K562 (cell line): ENCODE measurements around the gene DPP3. TPM values are rescaled to one million over a fixed set of nuclear protein-coding genes. Genes with fewer than 3 reads are reported as not detected.

ENCODE experiments used
- ATAC-seq: fragments of 200-7000 bp; cut with Tn5 transposase; 3 replicates; pipeline ENCODE4 v1.9.1; 2020; ENCODE audit warnings: moderate library complexity
- BruUV-seq: library from RNA; stranded (reverse); fragments of 400-500 nt; replicated peaks from 2 replicates; lab custom pipeline; 2021; lab: Mats Ljungman, UMichigan
- CTCF ChIA-PET: fragments of 300-600 bp; formaldehyde crosslinking; extraction: SDS; loops from one replicate; lab custom pipeline; 2021; ENCODE audit warnings: low intra/inter-chr PET ratio; lab: Yijun Ruan, JAX
- POLR2A ChIA-PET: fragments of 300-600, 350-650 bp; sonication (Branson Sonifier 250); formaldehyde crosslinking; extraction: SDS; loops from one replicate; lab custom pipeline; 2021; ENCODE audit warnings: antibody characterized with exemption, inconsistent platforms; lab: Yijun Ruan, JAX
- DNase-seq, 4 experiments: peaks; one replicate each; pipeline versions ENCODE4 v3.0.0 to v3.0.0-alpha.2; 2011 to 2018; ENCODE audit warnings: low spot score in 3 of 4, mixed read lengths in 3 of 4; ENCODE audit errors: extremely low read depth in 1 of 4
- FAIRE-seq: peaks from 2 replicates; lab custom pipeline; 2011; peaks lifted over from hg19 to GRCh38; lab: Jason Lieb, UNC
- H2AFZ ChIP-seq: 2 replicates; pipeline ENCODE4 v1.6.0; 2011; ENCODE audit warnings: low read depth, low read length, control low read depth, inconsistent platforms
- H3K27ac ChIP-seq: fragments of 200-600 bp; 3 replicates; pipeline ENCODE4 v1.8.0; 2011; ENCODE audit warnings: low read depth, mild to moderate bottlenecking, control low read depth, inconsistent platforms, low read length, moderate library complexity, mixed read lengths; ENCODE audit errors: extremely low read depth
- H3K27me3 ChIP-seq, 2 experiments: fragments of 300-600 bp in 1 of 2; 2 replicates in 1 of 2; 3 replicates in 1 of 2; pipeline versions ENCODE4 v1.6.0 to v1.8.0; 2011; ENCODE audit warnings: inconsistent platforms in 2 of 2, low read length in 2 of 2, mild to moderate bottlenecking in 1 of 2, mixed read lengths in 1 of 2, moderate library complexity in 1 of 2; ENCODE audit not compliant: control insufficient read depth in 2 of 2, insufficient read depth in 2 of 2
- H3K36me3 ChIP-seq: fragments of 300-600 bp; 3 replicates; pipeline ENCODE4 v1.8.0; 2011; ENCODE audit warnings: mild to moderate bottlenecking, low read length, inconsistent platforms; ENCODE audit not compliant: control insufficient read depth, insufficient read depth
- H3K4me1 ChIP-seq, 2 experiments: fragments of 200-600 bp in 1 of 2; replicated peaks in 1 of 2; 2 replicates in 1 of 2; 3 replicates in 1 of 2; pipeline versions ENCODE4 v1.5.1 to v1.8.0; 2011; ENCODE audit warnings: inconsistent platforms in 2 of 2, low read length in 2 of 2, mild to moderate bottlenecking in 1 of 2, mixed read lengths in 1 of 2, moderate library complexity in 1 of 2; ENCODE audit not compliant: control insufficient read depth in 2 of 2, insufficient read depth in 2 of 2
- H3K4me2 ChIP-seq: 2 replicates; pipeline ENCODE4 v1.6.1; 2011; ENCODE audit warnings: low read length, control low read depth, inconsistent platforms, mixed read lengths; ENCODE audit not compliant: insufficient read depth
- H3K4me3 ChIP-seq: fragments of 200-600 bp; sonication (generic), shearing (Covaris generic); 2 replicates; pipeline ENCODE4 v1.5.1; 2016; ENCODE audit warnings: control low read depth, inconsistent platforms
- H3K79me2 ChIP-seq: fragments of 200-600 bp; 3 replicates; pipeline ENCODE4 v1.8.0; 2011; ENCODE audit warnings: low read length, inconsistent platforms; ENCODE audit not compliant: control insufficient read depth, insufficient read depth
- H3K9ac ChIP-seq, 2 experiments: 2 replicates each; pipeline versions ENCODE4 v1.6.0 to v1.6.1; 2011; ENCODE audit warnings: low read depth in 2 of 2, low read length in 2 of 2, control low read depth in 1 of 2, inconsistent platforms in 1 of 2, mild to moderate bottlenecking in 1 of 2, mixed read lengths in 1 of 2; ENCODE audit not compliant: insufficient read depth in 1 of 2
- H3K9me1 ChIP-seq: one replicate; pipeline ENCODE4 v1.6.0; 2011; ENCODE audit warnings: inconsistent platforms, mild to moderate bottlenecking, low read length, moderate library complexity; ENCODE audit not compliant: control insufficient read depth, insufficient read depth
- H3K9me3 ChIP-seq: replicated peaks from 2 replicates; pipeline ENCODE4 v1.5.1; 2011; ENCODE audit warnings: low read depth, low read length, inconsistent platforms; ENCODE audit not compliant: control insufficient read depth, insufficient read depth
- H4K20me1 ChIP-seq: replicated peaks from 2 replicates; pipeline ENCODE4 v1.6.1; 2011; ENCODE audit warnings: low read length, inconsistent platforms, mixed read lengths; ENCODE audit not compliant: control insufficient read depth, insufficient read depth
- POLR2G ChIP-seq: fragments of 200-400 bp; formaldehyde crosslinking; IDR thresholded peaks from 2 replicates; pipeline ENCODE4 v1.6.1; 2017; ENCODE audit warnings: low read depth, mild to moderate bottlenecking, antibody characterized with exemption, low read length, moderate library complexity
- WGBS: fragments of 100-300 bp; shearing (Covaris generic); methylation state at CpG from one replicate; pipeline ENCODE4 v1.1.6; 2016; ENCODE audit warnings: low coverage, mixed read lengths; ENCODE audit not compliant: insufficient coverage; ENCODE audit errors: missing lambda C conversion rate; 5-methylcytosine and 5-hydroxymethylcytosine counted together
- in situ Hi-C: fragments of 300-500 bp; cut with MboI; formaldehyde crosslinking; loops from 4 replicates; pipeline ENCODE4 v1.15.0; 2018; ENCODE audit warnings: inconsistent platforms, mixed read lengths
- intact Hi-C: fragments of 100-400 bp; cut with micrococcal nuclease; formaldehyde crosslinking; loops from 2 replicates; pipeline ENCODE4 v1.14.2; 2022
- polyA plus RNA-seq, 8 experiments: library from polyadenylated mRNA; depleted of rRNA in 4 of 8; stranded (reverse) in 5 of 8; unstranded in 3 of 8; fragments of >200 nt; fragmentation: Nextera tagmentation in 2 of 8; fragmentation: Illumina TruSeq in 1 of 8; extraction: Ambion mirVana in 2 of 8; extraction: Trizol in 1 of 8; gene quantifications; 2 replicates each; pipeline versions ENCODE4 v1.2.1 to v1.2.3, GENCODE V29; 2011 to 2014; ENCODE audit warnings: inconsistent platforms in 1 of 8, missing spikeins in 1 of 8
- total RNA-seq, 7 experiments: library from RNA; depleted of rRNA in 6 of 7; stranded (reverse); fragments of >200 nt in 6 of 7; fragmentation: Illumina TruSeq in 2 of 7; extraction: Trizol in 2 of 7; gene quantifications; 2 replicates each; pipeline versions ENCODE4 v1.2.1 to v1.2.3, GENCODE V29; 2011 to 2021; ENCODE audit warnings: low replicate concordance in 1 of 7
- TF ChIP-seq, protein P1 (sequence below): IDR thresholded peaks from 3 replicates; pipeline ENCODE4 v1.6.1; 2011; ENCODE audit warnings: borderline replicate concordance, mild to moderate bottlenecking, moderate library complexity; ENCODE audit not compliant: insufficient read length; ENCODE audit errors: extremely low read depth
- TF ChIP-seq, protein P2 (sequence below): sonication (generic); formaldehyde crosslinking; IDR thresholded peaks from 2 replicates; pipeline ENCODE4 v1.8.1; 2023; ENCODE audit warnings: mild to moderate bottlenecking, missing genetic modification reagents

DPP3 gene
- total and polyA plus RNA-seq, 9 of the 15 experiments (the other 6 are each of a cell fraction or from before 2014, with no cell fraction given): 3.7 to 69.2 (median 43.3) TPM

DNA sequence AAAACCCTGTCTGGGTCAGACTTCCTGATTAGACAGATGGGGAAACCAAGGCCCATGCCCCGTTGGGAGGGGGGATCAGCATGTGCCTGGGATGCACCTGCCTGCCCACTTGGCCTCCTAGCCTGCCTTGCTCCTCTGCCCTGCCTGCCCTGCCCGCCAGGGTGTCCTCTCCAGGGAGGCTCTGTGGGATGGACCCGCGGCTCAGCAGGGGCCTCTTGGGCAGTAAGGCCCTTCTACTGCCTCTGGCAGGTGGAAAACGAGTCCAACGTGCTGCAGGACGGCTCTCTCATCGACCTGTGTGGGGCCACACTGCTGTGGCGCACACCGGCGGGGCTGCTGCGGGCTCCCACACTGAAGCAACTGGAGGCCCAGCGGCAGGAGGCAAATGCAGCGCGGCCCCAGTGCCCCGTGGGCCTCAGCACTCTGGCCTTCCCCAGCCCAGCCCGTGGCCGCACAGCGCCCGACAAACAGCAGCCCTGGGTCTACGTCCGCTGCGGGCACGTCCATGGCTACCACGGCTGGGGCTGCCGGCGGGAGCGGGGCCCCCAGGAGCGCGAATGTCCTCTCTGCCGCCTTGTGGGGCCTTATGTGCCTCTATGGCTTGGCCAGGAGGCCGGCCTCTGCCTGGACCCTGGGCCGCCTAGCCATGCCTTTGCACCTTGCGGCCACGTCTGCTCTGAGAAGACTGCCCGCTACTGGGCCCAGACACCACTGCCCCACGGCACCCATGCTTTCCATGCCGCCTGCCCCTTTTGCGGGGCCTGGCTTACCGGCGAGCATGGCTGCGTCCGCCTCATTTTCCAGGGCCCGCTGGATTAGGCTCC is 4.7 kb upstream of the DPP3 start:
- Histone ChIP-seq H3K79me2 (peaks cover 10% of the 10 kb centered on the region; the same call in 2 of the 3 replicates), H3K9ac (no peak overlapping the region), H3K4me1 (peaks cover 3 to 27% of the 10 kb centered on the region in 2 experiments; a peak in 4 of 5 replicates), H3K36me3 (peaks cover 3% of the 10 kb centered on the region; the same call in 2 of the 3 replicates), H2AFZ (no peak overlapping the region), H3K4me2 (no peak overlapping the region), H4K20me1 (peaks cover 12% of the 10 kb centered on the region; the same call in 1 of the 2 replicates), H3K4me3 (no peak overlapping the region), H3K9me1 (no peaks in the 10 kb centered on the region), H3K27ac (no peak overlapping the region), H3K27me3 (no peaks in the 10 kb centered on the region), H3K9me3 (no peaks in the 10 kb centered on the region)
- BruUV-seq: no TSS peak
- WGBS: 84% methylated on average over 40 of the region's 44 CpGs
- in situ Hi-C loops: no loop called here
- DNase-seq (no peak), FAIRE-seq (no peak), ATAC-seq (no peak)
- intact Hi-C loops: no loop called here
- CTCF ChIA-PET: no interaction called here
- TF ChIP-seq POLR2G: peak; percentile 15; the same call in 1 of the 2 replicates
- TF ChIP-seq, protein P1, sequence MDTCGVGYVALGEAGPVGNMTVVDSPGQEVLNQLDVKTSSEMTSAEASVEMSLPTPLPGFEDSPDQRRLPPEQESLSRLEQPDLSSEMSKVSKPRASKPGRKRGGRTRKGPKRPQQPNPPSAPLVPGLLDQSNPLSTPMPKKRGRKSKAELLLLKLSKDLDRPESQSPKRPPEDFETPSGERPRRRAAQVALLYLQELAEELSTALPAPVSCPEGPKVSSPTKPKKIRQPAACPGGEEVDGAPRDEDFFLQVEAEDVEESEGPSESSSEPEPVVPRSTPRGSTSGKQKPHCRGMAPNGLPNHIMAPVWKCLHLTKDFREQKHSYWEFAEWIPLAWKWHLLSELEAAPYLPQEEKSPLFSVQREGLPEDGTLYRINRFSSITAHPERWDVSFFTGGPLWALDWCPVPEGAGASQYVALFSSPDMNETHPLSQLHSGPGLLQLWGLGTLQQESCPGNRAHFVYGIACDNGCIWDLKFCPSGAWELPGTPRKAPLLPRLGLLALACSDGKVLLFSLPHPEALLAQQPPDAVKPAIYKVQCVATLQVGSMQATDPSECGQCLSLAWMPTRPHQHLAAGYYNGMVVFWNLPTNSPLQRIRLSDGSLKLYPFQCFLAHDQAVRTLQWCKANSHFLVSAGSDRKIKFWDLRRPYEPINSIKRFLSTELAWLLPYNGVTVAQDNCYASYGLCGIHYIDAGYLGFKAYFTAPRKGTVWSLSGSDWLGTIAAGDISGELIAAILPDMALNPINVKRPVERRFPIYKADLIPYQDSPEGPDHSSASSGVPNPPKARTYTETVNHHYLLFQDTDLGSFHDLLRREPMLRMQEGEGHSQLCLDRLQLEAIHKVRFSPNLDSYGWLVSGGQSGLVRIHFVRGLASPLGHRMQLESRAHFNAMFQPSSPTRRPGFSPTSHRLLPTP: no peak
- TF ChIP-seq, protein P2, sequence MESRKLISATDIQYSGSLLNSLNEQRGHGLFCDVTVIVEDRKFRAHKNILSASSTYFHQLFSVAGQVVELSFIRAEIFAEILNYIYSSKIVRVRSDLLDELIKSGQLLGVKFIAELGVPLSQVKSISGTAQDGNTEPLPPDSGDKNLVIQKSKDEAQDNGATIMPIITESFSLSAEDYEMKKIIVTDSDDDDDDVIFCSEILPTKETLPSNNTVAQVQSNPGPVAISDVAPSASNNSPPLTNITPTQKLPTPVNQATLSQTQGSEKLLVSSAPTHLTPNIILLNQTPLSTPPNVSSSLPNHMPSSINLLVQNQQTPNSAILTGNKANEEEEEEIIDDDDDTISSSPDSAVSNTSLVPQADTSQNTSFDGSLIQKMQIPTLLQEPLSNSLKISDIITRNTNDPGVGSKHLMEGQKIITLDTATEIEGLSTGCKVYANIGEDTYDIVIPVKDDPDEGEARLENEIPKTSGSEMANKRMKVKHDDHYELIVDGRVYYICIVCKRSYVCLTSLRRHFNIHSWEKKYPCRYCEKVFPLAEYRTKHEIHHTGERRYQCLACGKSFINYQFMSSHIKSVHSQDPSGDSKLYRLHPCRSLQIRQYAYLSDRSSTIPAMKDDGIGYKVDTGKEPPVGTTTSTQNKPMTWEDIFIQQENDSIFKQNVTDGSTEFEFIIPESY (CRISPR knock-in tag): peak; percentile 86; the same call in 1 of the 2 replicates
- POLR2A ChIA-PET: no interaction called here
